Mesenteric fat pad (tissue), 1 donor: Measurements from ENCODE around the gene ZBTB20. TPM values are rescaled to one million over a fixed set of nuclear protein-coding genes. Genes with fewer than 3 reads are reported as not detected.

ENCODE experiments used
- DNase-seq: peaks from one replicate; pipeline ENCODE4 v3.0.0-alpha.2; 2020; ENCODE audit warnings: low spot score
- total RNA-seq: library from RNA; stranded (reverse); fragmentation: NEBNext Ultra II Directional; extraction: Animal tissue kit (Norgen Biotek cat#: 25700); gene quantifications from one replicate; pipeline ENCODE4 v1.2.1, GENCODE V29; 2021
- donor health status: DM: yes; HTN: yes; CAD: no.

ZBTB20 gene
- total RNA-seq, 1 donor from 2014 or later, result 54.4 TPM

DNA sequence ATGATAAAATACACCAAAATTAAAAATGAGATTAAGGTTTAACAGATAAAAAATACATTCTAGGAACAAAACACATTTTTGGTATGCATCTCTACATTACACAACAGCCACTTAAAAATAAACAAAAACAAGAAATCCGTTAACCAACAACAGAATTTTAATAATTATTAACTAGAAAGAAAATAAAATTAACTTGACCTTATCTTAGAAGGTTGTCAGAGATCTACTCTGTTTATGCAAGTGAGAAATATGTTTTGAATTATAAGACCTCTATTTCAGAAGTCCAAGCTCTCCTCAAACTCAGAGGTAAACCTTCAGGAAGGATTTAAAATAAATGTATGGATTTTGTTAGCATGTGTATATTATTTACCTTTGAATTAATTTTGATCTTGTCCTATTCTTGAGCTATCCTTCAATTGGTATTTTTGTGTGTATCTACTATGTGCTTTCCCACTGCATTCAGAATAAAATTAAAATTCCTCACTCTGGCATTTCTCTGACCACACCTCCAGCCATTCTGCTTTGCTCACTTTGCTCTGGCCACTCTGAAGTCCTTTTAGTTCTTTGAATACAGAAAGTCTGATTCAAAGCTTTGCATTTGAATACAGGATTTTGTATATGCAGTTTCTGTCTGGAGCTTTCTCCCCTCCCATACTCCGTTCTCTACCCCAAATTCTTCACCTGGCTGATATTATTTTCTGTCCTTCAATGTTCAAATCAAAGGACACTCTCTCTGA is 352.0 kb downstream of the ZBTB20 start:
- DNase-seq, result no peak

DNA sequence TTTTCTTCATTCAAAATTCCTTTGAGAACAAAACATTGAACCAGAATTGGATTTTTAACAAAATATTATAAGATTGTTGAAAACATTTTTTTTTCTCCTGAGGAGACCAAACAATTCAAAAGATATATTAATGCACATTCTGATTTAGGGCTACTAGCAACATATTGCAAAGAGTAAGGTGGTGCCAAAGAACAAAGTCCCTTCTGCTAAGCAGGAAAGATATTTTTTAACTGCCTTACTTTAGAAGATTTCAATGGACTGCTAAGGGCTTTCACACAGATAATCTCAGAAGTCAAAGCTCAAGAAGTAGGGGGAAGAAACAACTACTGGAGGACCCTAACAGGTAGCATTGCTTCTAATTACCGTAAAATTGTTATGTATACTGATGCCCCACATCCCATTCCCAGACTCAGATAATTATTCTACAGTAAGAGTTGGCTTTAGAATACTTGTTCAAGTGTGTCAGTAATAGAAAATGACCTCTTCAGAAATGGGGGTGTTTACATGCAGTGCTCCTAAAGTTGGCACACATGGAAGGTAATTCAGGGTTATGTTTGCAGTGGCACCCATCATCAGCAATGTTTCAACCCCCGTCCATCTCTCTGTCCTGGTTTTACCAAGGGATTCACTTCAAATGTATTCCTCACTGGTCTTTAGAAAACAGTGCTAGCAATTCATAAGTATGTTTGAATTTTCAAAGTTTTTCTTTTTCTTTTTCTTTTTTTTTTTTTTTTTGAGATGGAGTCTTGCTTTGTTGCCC is 354.7 kb downstream of the ZBTB20 start:
- no peak for DNase-seq

DNA sequence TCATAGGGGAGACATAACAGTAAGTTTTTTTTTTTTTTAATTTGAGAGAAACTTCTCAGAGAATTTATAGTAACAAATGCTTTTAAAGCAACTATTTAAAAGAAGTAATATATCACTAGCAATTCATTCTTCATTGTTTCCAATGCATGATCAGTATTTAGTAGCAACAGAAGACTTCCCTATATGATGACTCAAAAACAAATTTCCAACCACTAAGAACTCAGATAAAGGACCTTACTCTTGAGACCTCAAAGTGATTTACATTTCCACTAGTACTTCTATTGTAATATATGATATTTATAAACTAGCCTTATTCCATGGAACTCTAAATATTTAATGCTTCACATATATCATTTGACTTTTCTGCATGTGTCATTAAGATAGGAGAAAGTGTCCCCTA is 356.3 kb downstream of the ZBTB20 start:
- DNase-seq, result no peak

DNA sequence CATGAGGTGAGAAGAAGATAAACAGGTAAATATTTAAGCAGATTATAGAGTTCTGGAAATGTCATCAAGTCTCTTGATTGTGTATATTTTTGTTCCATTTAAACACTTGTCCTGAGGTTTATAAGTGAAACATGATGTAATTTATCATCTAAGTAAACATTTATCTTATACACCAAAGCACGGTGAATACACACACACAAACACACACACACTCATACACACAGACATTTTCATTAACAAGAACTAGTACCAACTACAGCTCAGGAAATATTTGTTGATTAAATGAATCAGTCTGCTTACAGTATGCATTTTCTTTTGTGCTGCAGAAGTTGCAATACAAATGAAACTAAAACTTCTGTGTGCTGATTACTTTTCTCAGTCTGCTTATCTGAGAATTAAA is 357.3 kb downstream of the ZBTB20 start:
- DNase-seq, result no peak

DNA sequence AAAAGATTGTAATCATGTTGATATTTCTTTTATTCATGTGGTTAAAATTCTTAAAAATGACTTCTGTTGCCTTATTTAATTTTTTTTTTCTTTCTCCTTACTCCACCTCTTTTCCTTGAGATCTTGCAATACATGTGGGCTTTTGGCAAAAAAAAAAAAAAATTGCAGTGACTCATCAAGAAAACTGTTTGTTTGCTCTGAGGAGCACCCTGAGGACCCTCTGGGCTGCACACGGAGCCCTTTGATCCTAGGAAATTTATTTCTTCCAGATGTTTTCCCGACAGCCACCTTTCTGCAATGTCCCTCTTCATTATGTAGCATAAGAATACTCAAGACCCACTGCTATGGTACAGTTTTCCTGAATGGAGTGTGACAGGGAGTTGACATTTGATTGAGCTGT is 371.7 kb downstream of the ZBTB20 start:
- no peak for DNase-seq

DNA sequence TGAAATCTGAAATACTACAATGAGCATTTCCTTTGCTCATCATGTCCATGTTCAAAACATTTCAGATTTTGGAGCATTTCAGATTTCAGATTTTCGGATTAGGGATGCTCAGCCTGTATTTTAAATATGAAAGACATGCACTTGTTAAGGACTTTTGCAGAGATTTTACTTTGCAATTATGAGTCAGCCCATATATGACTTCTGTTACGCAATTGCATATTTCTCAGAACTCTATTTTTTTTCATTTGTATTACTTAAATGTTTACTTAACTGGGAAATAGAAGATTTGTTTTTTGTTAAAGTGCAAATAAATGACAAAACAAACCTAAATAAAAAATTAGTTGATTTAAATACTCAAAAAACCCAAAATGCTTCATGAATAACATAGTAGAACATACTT is 376.2 kb downstream of the ZBTB20 start:
- DNase-seq, result no peak

DNA sequence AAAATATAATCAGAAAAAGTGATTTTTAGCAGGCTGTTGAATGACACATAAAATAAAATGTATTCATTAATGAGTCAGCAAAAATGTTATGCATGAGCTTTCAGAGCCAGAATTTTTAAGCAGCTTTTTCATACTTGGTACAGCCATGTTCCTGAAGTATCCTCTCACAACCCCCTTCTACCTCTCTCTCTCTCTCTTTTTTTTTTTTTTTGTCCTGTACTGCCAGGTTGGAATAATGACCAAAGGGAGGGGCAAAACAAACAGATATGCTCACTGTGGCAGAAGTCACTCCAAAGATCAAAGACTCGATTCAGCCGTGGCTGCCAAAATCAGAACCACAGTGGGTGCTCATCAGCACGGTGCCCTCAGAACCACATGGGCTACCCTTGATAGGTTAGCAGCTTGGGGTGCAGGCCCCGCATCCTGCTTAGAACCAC is 383.0 kb downstream of the ZBTB20 start:
- no peak for DNase-seq

DNA sequence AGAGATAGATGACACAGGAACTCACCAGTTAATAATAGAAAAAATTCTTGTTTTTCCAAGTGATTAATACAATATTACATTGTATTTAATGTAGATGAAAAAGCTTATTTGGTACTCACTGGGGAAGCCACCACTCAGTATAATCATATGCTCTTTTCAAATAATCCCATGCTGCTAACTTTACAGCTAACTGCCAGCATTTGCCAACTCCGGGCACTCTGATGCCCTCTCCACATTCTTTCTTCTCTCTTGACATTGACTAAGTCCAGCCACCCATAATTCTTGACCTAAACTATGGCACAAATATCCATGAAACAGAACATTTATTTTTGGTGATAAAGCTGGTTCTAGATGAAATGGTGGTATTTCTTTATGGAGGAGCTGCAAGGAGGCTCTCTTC is 384.9 kb downstream of the ZBTB20 start:
- DNase-seq, result no peak

DNA sequence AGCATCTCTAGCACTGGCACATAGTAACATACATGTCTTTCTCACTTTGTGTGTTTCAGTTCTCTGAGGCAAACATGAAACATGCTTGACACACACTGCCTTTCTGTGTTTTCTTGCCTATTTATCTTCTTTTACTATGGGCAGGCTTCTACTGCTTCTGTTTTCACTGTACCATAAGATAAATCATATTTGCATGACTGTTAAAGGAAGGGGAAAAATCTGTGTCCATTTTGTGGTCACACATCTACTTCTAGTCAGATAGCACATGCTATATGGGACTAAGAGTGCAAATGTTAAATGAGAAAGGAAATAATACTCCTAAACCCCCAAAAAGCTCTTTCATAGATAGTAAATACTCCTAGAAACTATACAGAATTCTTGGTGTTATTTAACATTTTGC is 386.4 kb downstream of the ZBTB20 start:
- DNase-seq, result no peak

DNA sequence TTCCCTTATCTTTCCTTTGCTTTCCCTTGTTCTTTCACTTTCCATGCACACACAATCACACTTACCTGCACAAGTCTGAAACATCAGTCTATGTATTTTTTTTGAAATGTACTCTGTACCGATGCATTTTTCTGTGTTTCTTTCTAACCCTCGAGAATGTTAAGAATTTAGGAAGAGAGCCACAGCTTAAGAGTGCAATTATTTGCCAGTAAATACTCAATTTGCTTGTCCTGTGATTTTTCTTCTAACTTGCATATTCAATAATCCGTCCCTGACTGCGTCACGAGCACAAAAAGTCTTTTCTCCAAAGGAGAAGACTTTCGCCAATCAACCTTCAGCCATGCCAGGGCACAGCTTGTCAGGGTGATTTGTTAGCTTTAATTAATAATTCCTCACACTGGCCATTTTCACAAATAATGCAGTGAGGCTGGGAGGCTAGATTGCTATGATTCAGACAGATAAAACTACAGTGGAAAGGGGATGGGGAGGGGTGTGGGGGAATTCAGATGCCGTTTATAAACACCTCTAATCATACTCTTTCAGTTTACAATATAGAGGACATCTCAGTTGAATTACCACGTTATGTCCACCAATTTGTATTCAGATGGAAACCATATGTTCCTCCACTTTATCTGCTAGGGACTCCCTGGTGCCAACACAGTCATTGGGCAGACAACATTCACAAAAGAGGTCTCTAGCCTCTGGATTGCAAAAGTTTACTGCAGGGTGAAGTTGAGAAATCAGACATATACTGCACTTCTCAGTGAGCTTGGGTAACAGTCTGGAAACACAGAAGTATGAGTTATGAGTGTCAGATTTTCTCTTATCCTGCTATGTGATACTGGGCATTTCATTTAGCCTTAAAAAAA is 388.0 kb downstream of the ZBTB20 start:
- no peak for DNase-seq

DNA sequence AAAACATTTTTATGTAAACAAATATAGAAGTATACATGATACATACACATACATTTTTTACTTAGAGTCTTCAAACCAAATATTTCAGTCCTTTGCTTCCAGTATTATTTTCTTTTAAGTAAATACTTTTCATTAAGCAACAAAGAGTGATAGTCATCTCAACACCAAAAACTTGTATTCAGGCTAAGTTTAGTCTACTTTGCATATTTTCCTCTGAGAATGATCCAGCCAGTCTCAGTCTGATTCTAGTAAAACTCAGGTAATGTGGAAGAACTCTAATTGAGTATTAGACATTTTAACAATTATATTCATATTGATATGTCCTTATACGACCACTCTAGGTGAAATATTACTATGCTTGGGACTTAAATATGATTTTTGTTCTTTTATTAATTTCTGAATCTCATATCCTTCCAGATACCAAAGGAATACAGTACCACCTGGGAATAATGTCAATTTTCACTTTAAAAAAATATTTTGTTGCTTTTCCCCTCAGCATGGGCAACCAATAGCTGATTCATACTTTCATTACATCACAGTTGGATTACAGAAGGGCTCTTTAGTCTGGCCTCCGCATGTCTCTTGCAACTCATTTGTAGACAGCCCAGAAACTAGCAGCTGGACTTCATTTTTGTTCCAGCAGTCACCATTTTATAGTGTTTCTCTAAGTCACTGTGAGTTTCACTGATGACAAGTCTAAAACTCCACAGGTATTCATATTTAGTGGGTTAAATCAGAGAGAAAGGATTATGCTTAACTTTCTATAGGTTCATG is 390.4 kb downstream of the ZBTB20 start:
- no peak for DNase-seq

DNA sequence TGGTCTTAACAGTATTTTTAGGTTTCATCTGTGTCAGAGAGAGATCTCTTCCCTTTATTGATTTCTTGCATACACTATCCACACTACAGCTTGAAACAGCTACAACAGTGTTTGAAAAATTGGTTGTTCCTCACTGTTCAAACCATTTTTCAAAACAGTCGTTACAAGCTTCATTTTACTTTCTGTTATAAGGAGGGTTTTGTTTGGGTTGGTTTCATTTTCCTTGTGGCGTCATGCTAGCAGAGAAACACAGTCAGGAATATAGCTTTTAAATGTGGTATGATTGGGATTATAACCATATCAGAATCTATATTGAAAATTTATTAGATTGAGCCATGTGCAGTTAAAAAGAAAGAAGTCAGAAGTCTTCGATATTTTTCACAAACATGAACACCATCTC is 400.6 kb downstream of the ZBTB20 start:
- DNase-seq, result no peak

DNA sequence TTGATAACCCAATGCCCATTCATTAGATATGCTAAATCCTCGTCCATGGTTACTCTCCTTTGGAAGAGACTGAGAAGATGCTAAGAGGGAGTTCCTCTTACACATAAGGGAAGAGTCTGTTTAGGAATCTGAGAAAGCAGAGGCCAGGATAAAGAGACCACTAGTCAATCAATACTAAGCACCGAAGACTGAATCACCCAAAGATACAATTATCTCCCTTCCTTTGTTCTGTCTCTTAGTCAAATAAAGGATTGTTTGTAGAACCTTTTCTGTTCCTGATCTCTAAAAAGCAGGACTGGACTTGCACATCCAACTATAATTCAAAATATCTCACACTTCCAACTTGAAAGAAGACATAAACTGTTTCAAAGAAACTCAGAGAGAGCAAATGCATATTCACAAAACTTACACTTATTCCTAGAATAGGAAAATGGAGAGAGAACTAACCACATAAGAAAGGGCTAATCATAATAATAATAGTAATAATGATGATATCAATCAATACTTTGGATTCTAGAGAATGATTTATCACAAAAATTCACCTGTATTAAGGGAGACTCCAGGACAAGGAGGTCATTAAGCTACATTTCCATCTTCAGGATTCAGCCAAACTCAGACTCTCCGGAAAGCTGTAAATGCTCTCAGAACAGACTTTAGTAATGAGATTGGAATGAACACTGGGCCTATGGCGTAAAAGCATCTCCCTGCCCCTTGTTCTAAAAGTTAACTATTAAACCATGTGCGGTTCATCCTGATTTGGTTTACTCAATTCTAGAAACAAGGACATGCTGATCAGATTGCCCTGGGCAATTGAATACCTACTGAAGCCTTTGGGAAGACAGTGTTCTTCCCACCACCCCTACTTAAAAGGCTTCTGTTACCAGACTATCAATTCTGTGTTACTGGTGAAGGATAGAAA is 401.5 kb downstream of the ZBTB20 start:
- no peak for DNase-seq

DNA sequence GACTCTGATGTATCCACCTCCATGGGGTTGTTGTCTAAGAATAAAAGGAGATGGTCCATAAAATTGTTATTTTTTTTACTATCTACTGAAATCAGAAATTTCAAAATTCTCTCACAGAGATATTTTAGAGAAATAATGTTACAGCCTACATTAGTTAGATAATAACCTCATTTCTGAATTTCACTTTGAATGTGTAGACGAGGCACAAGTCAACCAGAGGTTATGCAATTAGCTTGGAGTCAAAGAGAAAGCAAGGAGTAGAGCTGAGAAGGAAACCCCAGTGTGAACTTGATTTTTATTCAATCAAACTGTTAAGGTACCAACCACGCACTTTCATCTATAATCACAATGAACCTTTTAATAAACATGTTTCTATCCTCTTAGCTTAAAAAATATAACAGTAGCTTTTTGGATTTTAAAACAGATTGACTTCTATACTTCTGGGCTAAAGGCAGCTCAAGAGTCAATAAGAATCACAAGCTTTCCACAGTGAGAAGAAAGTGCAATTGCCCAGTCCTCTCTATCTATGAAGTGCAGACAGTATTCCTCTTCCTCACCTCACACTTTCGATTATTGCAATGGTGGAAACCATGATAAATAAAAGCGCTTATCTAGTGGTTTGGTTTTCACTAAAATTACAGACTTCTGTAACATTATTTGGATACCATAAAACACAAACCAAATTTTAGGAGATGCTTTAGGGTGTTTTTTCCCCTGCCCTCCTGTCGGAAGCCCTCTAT is 403.2 kb downstream of the ZBTB20 start:
- no peak for DNase-seq

DNA sequence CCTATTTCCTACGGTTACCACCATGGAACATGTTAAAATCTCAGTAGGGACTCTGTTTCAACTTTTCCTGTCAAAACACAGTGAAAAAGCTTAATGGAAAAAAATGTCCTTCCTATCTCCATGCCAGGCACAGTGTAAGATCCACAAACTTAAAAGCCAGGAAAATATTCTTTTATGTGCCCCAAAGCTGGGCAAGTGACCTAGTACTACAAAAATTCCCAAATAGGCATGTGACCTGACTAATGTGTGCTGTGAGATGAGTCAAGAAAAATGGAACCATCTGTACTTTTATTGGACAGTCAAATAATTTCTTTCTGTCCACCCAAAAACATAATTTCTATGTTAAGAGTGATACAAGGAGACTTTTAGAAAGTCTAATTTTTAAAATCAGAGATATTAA is 406.0 kb downstream of the ZBTB20 start:
- DNase-seq, result no peak

DNA sequence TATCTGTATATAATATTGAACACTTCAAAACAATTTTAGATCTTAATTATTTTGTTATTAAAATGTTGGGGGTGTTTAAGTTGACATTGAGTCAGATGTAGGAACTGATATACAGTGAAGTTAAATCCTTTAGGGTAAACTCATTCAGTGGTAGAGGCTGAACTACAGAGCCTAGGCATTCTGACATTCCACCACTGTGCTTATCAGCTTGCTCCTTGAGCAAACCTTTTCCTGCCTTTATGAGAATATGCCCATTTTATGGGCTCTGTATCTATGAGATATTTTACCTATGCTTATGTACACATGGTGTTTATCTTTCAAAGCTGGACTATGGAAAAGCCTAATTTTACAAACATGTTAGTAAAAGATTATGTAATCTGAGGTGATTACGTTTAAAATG is 407.5 kb downstream of the ZBTB20 start:
- no peak for DNase-seq

DNA sequence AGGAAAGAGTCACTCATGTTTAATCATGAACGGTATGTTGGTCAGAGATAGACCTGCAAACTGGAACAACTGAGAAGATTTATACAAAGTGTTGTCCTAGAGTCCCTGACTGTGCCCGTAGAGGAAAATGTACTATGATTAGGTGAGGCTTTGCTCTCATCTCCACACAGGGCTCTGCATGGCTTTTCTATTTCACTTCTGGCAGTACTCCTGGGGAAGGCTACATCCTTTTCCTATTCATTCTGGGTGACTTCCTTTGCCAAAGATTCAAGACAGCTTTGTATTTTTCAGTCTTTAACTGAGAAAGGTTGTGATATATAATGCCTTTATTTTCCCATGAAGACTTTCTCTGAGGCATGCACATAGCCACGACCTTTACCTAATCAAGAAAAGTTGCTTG is 414.7 kb downstream of the ZBTB20 start:
- no peak for DNase-seq

DNA sequence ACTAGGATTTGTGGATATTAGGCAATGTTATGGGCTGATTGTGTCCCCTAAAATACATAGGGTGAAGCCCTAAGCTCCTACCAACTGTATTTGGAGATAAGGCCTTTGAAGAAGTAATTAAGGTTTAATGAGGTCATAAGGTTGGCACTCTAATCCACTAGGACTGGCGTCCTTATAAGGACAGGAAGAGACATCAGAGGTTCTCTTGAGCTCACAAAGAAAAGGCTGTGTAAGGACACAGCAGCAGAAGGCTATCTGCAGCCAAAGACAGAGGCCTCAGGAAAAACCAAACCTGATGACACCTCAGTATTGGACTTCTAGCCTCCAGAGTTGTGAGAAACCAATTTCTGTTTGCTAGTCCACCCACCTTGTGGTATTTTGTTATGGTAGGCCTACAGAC is 416.7 kb downstream of the ZBTB20 start:
- DNase-seq, result no peak

DNA sequence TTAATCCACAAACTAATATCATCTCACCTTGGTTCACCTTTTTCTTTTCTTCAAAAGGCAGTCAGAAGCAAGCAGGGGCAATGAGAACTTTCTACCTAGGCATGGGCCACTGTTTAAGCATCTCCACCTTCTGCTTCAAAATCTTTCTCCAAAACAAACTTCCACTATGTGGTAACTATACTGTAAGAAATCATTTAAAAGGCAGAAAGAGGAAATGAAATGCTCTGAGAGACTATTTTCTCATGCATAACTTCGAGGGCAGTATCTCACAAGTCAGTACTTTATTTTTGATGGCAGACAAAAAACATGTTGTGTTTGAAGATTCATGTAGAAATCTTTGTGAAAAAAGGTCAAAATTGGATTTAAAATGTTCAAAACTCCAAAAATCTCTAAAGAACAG is 419.7 kb downstream of the ZBTB20 start:
- no peak for DNase-seq
